KOPT-K1 (cell line): ENCODE data around the gene ALDH3B2.
"Not testable (repeated sequence)": the region's sequence is repeated elsewhere in the genome, so short reads cannot be mapped to it uniquely, and the experiment has no call there.

ENCODE experiments used
- H3K27ac ChIP-seq: fragments of 200-600 bp; sonication (generic); 2 replicates; pipeline ENCODE4 v1.5.1; 2016; ENCODE audit warnings: antibody characterized with exemption, mild to moderate bottlenecking, low read depth, low read length; ENCODE audit not compliant: poor library complexity, severe bottlenecking
- H3K36me3 ChIP-seq: fragments of 200-600 bp; sonication (generic); 2 replicates; pipeline ENCODE4 v1.5.1; 2017; ENCODE audit warnings: antibody characterized with exemption, mild to moderate bottlenecking, low read length, moderate library complexity; ENCODE audit not compliant: insufficient read depth
- H3K9me3 ChIP-seq: fragments of 200-600 bp; sonication (generic); 2 replicates; pipeline ENCODE4 v1.5.1; 2017; ENCODE audit warnings: antibody characterized with exemption, low read length, mild to moderate bottlenecking; ENCODE audit not compliant: insufficient read depth, poor library complexity, severe bottlenecking

Gene ALDH3B2

GRCh38 chr11:67659651-67660165 is 14.7 kb downstream of the ALDH3B2 start:
- H3K36me3 ChIP-seq, H3K27ac ChIP-seq: not testable (repeated sequence)
- H3K9me3 ChIP-seq = peaks cover 14% of the 10 kb centered on the region

- H3K36me3 ChIP-seq = no peaks in the 10 kb centered on the region
- no peak overlapping the region for H3K27ac ChIP-seq
- H3K9me3 ChIP-seq = peaks cover 14% of the 10 kb centered on the region
Measured at GRCh38 chr11:67657300-67657699, 17.1 kb downstream of the ALDH3B2 start.

- H3K36me3 ChIP-seq = no peaks in the 10 kb centered on the region
- no peak overlapping the region for H3K27ac ChIP-seq
- H3K9me3 ChIP-seq = peaks cover 14% of the 10 kb centered on the region
Measured at GRCh38 chr11:67656278-67656922, 18.0 kb downstream of the ALDH3B2 start.

GRCh38 chr11:67654225-67654624 is 20.2 kb downstream of the ALDH3B2 start:
- no peak overlapping the region for H3K27ac ChIP-seq
- H3K36me3 ChIP-seq = no peaks in the 10 kb centered on the region
- H3K9me3 ChIP-seq = peaks cover 14% of the 10 kb centered on the region

GRCh38 chr11:67652965-67653845 is 21.2 kb downstream of the ALDH3B2 start:
- Histone ChIP-seq H3K9me3 (peaks cover 14% of the 10 kb centered on the region), H3K36me3 (no peaks in the 10 kb centered on the region), H3K27ac (no peak overlapping the region)

- no peak overlapping the region for H3K27ac ChIP-seq
- H3K36me3 ChIP-seq = no peaks in the 10 kb centered on the region
- H3K9me3 ChIP-seq = peaks cover 14% of the 10 kb centered on the region
Measured at GRCh38 chr11:67651976-67652781, 22.2 kb downstream of the ALDH3B2 start.

- no peaks in the 10 kb centered on the region for H3K9me3 ChIP-seq
- peak overlapping the region; percentile 95 for H3K27ac ChIP-seq
- H3K36me3 ChIP-seq = no peaks in the 10 kb centered on the region
Measured at GRCh38 chr11:67649634-67650510, 24.6 kb downstream of the ALDH3B2 start.

GRCh38 chr11:67648796-67649613 is 25.4 kb downstream of the ALDH3B2 start:
- H3K36me3 ChIP-seq = no peaks in the 10 kb centered on the region
- H3K27ac ChIP-seq = peak overlapping the region; percentile 95
- H3K9me3 ChIP-seq = no peaks in the 10 kb centered on the region

GRCh38 chr11:67648140-67648795 is 26.2 kb downstream of the ALDH3B2 start:
- no peaks in the 10 kb centered on the region for H3K9me3 ChIP-seq
- no peaks in the 10 kb centered on the region for H3K36me3 ChIP-seq
- H3K27ac ChIP-seq = peak overlapping the region; percentile 95

GRCh38 chr11:67647471-67647870 is 27.0 kb downstream of the ALDH3B2 start:
- Histone ChIP-seq H3K36me3 (no peaks in the 10 kb centered on the region), H3K27ac (peak overlapping the region; percentile 95), H3K9me3 (no peaks in the 10 kb centered on the region)

GRCh38 chr11:67646535-67647336 is 27.7 kb downstream of the ALDH3B2 start:
- no peaks in the 10 kb centered on the region for H3K36me3 ChIP-seq
- peak overlapping the region; percentile 95 for H3K27ac ChIP-seq
- H3K9me3 ChIP-seq = no peaks in the 10 kb centered on the region

GRCh38 chr11:67645521-67646461 is 28.6 kb downstream of the ALDH3B2 start:
- Histone ChIP-seq H3K27ac (peak overlapping the region; percentile 95), H3K9me3 (no peaks in the 10 kb centered on the region), H3K36me3 (no peaks in the 10 kb centered on the region)
